ELF-1 (cell line): ENCODE measurements around the gene NAV2.

ENCODE experiments used
- DNase-seq: peaks from one replicate; pipeline ENCODE4 v3.0.0-alpha.2; 2016; ENCODE audit warnings: low read depth, low spot score

The NAV2 gene

DNA sequence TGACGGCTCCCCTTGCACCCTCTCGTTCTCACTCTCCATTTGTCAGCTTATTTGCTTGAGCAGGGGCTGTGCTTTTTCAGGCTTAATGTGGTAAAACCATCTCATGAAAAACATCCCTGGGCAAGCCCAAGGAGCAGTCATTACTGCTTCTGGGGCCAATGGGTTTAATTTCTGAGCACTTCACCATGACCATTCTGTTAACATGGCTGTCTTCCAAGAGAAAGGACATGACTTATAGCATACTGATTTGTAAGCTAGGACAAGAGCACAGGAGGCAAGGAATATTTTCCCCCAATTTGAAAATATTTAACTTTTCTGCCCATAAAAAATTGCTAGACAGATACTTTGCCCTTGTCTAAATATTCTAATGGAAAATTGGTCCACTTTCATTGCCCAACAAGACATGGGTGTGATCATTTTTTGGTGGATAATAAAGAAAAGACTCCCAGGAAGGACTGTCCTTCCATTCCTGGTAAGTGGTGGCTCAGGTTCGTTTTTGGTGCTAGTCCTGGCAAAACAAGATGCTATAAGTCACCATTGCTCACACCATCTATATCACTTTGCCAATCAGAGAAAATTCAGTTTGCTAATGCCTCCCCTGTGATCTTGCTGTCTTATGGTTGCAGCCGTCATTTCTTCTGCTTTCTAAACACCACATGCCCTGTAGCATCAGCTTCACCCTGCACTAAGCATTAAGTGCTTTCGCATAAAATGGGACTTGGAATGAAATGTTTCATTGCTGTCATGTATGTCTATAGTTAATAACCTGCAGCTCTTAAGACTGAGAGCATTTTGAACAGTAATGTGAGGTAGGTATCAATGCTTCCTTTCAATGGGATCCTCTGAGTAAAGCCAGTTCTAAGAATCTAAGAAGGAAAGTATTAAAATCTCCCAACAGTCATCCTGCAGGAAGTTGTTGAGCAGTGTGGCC is 339.1 kb downstream of the NAV2 start:
- no peak for DNase-seq

GRCh38 chr11:20053572-20053971 is 340.9 kb downstream of the NAV2 start:
- DNase-seq: no peak

DNA sequence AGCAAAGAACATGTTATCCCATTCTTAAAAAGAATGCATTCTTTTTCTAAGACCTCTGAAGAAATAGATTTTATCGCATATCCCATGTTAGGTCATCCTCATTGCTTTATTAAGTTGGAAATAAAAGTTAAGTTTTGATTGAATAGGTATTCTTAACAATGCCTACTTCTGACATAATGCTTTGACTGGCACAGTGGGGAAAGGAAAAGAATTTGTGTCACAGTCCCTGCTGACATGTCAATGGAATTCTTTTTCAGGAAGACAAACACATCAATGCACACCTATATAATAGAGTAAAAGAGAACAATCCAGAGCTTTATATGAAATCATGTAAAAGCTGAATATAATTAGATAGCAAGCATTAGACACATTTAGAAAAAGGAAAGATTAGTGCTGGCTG is 341.9 kb downstream of the NAV2 start:
- no peak for DNase-seq

DNA sequence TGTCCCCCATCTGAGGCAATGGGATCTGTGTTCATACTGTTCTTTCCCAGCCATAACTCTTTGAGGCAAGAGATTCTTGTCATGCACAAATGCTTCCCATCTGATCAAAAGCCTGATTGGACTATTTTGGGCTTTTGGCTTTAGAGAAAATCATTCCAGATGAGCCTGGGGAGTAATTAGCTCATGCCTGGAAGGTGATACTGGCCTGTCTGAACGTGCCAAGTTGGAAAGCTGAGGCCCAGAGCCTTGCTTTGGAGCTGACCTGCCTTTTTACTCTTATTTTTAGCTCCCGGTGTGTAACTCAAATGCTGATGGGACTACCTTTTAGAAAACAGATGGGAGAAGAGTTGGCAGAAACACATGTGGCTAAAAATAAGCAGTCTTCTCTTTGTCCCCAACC is 342.7 kb downstream of the NAV2 start:
- no peak for DNase-seq

DNA sequence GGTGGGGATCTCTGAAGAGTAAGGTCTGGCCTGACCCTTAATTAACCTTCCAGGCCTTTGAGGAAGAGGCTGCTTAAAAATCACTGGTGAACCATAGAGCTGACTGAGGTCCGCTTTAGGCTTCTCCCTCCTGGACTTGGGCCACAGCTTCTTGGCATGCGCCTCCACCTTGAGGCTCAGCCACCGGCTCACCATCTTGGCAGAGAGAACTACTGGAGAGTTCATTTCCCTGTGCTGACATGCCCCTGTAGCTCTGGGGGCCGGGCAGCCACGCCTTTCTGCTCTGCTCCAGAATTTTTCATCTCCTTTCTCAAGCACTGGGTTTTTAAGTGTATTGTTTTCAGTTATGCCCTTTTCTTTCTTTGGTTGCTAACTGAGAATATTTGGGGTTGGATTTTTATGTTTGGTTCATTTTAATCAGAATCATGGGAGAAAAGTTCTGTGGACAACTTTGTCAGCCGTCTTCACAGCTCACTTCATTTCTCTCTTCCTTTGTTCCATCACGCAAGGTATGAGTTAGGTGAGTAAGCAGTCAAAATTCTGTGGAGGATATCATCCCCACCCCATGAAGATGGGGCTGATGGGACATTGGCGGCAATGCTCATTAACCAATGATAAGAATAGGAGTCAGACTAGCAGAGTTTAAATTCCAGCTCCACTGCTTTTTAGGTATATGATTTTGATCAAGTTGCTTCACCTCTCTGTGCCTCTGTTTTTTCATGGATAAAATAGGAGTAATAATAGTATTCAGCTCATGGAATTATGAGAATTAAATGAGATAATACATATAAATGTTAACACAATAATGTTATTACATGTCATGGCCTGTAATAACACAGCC is 343.7 kb downstream of the NAV2 start:
- DNase-seq: no peak

GRCh38 chr11:20056950-20057943 is 344.6 kb downstream of the NAV2 start:
- no peak for DNase-seq

- DNase-seq: no peak
These were observed 346.3 kb downstream of the NAV2 start for GRCh38 chr11:20058749-20059458.

DNA sequence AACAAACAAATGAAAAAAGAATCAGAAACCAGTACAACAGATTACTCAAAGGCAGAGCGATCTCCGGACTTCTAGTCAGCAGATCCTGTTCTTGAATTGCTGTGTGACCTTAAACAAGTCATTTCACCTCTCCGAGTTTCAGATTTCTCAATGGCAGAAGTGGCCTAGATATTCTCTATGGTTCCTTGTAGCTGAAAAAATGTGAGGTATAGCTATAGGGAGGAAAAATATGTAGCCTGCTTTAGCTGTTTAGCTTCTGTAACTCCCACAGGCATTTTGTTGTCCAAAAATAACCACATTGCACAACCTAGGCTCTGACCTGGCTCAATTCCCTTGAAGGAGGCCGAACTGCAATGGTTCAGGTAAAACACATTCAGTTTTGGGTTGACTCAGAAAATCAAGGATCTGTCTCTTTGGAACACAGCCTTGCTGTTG is 347.0 kb downstream of the NAV2 start:
- no peak for DNase-seq

GRCh38 chr11:20060181-20060580 is 347.5 kb downstream of the NAV2 start:
- no peak for DNase-seq

GRCh38 chr11:20060647-20061205 is 348.1 kb downstream of the NAV2 start:
- no peak for DNase-seq

DNA sequence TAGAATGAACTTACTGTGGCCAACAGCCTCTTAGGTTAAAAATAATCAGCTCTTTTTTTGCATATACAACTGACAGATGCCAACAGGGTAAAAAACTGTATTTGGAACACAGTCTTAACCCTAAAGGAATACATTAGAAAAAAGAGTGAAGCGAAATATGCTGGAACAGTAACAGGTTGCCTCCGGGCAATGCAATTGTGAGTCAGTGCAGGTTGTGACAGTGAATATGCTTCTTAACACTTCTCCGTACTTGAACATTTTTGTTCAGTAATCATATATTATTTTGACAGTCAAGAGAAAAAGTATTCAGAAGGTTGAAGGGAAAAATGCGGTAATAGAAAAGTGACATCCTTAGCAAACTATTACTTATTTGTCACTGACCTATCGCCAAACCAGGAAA is 349.1 kb downstream of the NAV2 start:
- DNase-seq: no peak

DNA sequence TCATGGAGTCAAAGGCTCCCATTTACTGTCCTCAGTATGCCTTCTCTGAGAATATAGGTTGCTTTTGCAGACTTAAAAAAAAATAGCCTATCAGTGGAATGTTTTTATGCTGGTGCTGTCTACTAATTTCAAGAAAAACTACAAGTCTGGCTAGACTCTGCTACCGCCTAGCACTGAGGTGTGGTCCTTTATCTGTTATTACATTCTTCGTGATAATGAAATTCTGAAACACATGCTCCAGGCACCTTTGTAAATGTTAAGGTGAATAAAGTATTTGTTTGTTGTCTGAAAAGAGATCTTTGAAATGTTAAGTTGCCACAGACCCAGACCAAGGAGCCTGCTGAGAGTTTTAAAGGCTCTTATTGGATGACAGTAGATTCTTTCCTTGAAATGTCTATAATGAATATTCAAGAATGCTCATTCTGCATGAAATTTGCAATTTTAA is 352.3 kb downstream of the NAV2 start:
- no peak for DNase-seq

DNA sequence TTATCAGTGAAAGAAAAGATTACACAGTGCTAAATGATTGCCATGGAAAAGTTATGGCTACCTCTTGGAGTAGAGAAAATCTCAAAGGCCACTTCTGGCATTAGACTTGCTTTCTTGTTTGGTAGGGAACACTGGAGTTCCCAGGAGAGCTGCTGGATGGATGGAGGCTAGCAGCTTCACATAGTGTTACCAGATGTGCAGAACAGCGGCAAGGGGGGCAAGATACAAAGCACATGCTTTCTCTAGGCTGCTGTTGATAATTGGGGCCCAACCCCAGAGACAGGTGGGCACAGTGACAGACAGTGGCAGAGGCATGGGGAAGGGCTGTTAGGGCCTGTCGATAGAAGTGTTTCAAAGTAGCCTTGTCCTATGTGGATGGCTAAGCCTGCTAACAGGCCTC is 352.8 kb downstream of the NAV2 start:
- no peak for DNase-seq

GRCh38 chr11:20066013-20066782 is 353.6 kb downstream of the NAV2 start:
- DNase-seq: no peak

DNA sequence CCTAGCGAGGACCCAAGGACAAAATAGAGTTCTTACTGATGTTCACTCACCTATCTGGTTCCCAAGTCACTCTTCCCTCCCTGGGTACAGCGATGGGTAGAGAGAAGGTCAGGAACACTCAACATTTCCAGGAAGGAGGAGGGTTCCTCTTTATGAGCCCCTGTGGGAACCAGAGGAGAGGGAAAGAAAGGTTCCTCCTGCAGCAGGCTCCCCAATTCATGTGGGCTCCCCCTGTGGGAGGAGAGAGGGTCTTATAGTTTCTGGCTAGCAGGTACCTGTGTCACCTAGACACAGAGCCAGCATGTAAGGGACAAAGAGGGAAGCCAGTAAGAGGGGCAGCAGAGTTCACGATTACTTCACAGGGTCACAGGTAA is 354.1 kb downstream of the NAV2 start:
- DNase-seq: no peak

GRCh38 chr11:20067665-20068064 is 355.0 kb downstream of the NAV2 start:
- DNase-seq: no peak

DNA sequence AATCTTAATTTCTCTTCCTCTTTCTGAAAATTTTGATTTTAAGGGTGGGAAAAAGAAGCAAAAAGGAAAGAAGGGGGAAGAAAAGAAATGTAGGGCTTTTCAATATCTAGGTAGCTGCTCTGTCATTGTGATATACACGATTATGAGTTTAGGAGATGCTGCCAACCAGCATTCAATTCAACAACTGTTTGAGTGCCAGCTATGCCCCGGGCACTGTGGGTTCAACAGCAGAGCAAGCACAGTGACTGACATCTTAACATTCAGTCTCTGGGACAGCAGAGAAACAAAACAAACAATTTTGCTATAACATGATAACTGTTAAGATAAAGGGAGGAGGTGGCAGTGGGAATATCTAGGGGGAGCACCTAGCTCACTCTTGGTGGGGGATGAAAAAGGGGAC is 356.1 kb downstream of the NAV2 start:
- no peak for DNase-seq

GRCh38 chr11:20070459-20070858 is 357.8 kb downstream of the NAV2 start:
- DNase-seq: no peak

DNA sequence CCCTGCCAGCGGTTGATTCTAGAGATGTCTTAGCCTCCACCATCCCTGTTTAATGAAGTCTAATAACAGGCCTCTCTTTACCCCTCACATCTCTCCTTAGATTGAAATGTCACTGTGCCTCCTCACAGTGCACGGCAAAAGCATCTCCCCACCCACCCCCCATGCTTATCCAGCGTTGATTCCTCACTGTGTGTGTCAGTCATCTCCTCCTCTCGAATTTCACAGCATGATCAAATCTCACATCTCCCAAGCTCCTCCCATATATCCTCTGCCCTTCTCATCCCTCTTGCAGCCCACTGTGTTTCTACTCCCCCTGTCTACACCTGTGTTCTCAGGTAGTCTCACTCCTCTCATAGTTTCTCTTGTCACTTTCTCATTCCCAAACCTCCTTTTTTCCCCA is 363.0 kb downstream of the NAV2 start:
- DNase-seq: no peak

DNA sequence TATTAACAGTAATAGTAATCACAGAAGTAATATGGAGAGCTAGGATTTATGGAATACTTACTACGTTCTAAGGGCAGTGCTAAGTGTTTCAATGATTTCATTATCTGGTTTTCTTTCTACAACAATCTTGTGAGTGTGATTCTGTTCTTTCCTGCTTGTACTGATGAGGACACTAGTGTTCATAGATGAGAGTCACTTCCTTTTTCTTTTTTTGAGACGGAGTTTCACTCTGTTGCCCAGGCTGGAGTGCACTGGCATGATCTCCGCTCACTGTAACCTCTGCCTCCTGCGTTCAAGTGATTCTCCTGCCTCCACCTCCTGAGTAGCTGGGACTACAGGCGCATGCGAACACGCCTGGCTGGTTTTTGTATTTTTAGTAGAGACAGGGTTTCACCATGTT is 366.2 kb downstream of the NAV2 start:
- DNase-seq: no peak
